Epithelial cell of esophagus (primary cell): Measurements from ENCODE around the gene IFT81.

Experiments
- DNase-seq: peaks from one replicate; pipeline ENCODE4 v3.0.0; 2010; ENCODE audit warnings: low read depth
- H3K4me3 ChIP-seq: 2 replicates; pipeline ENCODE4 v1.5.1; 2011; ENCODE audit warnings: mild to moderate bottlenecking, low read length, control low read depth
- CTCF ChIP-seq: IDR thresholded peaks from 2 replicates; pipeline ENCODE4 v1.5.1; 2011; ENCODE audit warnings: low read depth, mild to moderate bottlenecking, low read length, control low read depth, inconsistent platforms; ENCODE audit not compliant: insufficient read depth; ENCODE audit errors: missing control alignments

Gene IFT81

GRCh38 chr12:110186059-110186458, 61.9 kb downstream of the IFT81 start:
- TF ChIP-seq CTCF, result no peak
- DNase-seq, result no peak
- H3K4me3 ChIP-seq, result no peak overlapping the region

- TF ChIP-seq CTCF, result no peak
Observed at GRCh38 chr12:110193196-110193595, 69.0 kb downstream of the IFT81 start.

GRCh38 chr12:110197003-110197402, 72.8 kb downstream of the IFT81 start:
- TF ChIP-seq CTCF, result no peak
- no peak overlapping the region for H3K4me3 ChIP-seq
- DNase-seq, result no peak

More at GRCh38 chr12:110193196-110193595, 69.0 kb downstream of the IFT81 start:
- no peak overlapping the region for H3K4me3 ChIP-seq
- DNase-seq, result no peak

GRCh38 chr12:110198386-110198785, 74.2 kb downstream of the IFT81 start:
- TF ChIP-seq CTCF, result no peak
- H3K4me3 ChIP-seq, result no peak overlapping the region
- DNase-seq, result no peak

- no peak for TF ChIP-seq CTCF
- H3K4me3 ChIP-seq, result no peak overlapping the region
- peak; percentile 13 for DNase-seq
Observed at GRCh38 chr12:110199339-110200123, 75.4 kb downstream of the IFT81 start.

- DNase-seq, result peak; percentile 52
- no peak overlapping the region for H3K4me3 ChIP-seq
- no peak for TF ChIP-seq CTCF
Observed at GRCh38 chr12:110200124-110200417, 75.9 kb downstream of the IFT81 start.

GRCh38 chr12:110201995-110202394, 77.8 kb downstream of the IFT81 start:
- no peak for TF ChIP-seq CTCF
- H3K4me3 ChIP-seq, result no peak overlapping the region
- no peak for DNase-seq
